ENCODE data around the gene MAPK12.

MAPK12 gene

DNA sequence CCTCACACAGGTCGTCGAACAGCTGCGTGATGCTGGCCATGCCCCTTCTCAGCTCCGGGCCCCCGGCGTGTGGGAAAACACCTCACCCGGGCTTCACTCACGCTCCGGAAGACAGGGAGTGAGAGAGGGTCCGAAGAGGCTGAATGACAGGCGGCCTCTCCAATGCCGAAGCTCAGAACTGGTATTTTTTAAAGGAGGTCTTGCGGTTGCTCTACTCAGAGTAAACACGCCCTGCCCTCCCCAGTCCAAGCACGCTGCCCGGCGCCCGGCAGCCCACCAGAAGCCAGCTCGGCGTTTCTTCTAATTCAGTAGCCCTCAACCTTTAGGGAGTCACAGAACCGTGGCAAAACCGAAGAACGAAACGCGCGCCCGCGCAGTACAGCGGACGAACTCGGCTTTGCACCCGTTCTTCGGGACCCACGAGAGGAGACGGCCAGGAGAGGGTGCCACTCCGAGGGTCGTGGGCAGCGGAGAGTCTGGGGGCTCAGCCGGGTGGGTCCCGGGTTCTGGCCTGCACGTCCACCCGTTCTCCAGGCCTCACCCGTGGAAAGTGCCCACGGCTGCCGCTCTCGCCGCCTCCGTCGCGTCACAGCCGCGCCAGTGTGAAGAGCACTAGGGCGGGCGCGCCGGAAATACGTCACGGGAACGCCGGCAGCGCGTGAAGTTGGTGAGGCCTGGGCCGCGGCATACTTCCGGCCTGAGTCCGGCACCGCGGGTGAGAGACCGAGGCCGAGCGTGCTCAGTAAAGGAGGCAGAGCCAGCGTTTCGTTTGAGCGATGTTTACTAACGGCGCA is 16.9 kb downstream of the MAPK12 start, which contains the start of gene TUBGCP6:
TSS of gene TUBGCP6 (minus strand) at position 604 of the 794 bp plus-strand sequence. CDS start at position 40, 564 bp downstream.
- Histone ChIP-seq H3K79me2 (peaks cover 19% of the 10 kb centered on the region), H3K4me3 (ENCODE audit: low read depth, low read length) (peak within 1 kb of the TSS; percentile 97), H3K36me3 (ENCODE audit: control insufficient read depth, insufficient read depth, low read length) (no peaks in the 10 kb centered on the region), H3K27ac (peak within 1 kb of the TSS; percentile 79), H3K27me3 (ENCODE audit: control insufficient read depth, insufficient read depth, low read length) (no peaks in the 10 kb centered on the region), H3K9me3 (ENCODE audit: control insufficient read depth, low read length) (no peaks in the 10 kb centered on the region), H3K9ac (peak within 1 kb of the TSS; percentile 43), H3K4me2 (ENCODE audit: low read length) (peak within 1 kb of the TSS; percentile 95), H2AFZ (peak within 1 kb of the TSS; percentile 89), H3K4me1 (peaks cover 2% of the 10 kb centered on the region)
- TF ChIP-seq, protein P1, sequence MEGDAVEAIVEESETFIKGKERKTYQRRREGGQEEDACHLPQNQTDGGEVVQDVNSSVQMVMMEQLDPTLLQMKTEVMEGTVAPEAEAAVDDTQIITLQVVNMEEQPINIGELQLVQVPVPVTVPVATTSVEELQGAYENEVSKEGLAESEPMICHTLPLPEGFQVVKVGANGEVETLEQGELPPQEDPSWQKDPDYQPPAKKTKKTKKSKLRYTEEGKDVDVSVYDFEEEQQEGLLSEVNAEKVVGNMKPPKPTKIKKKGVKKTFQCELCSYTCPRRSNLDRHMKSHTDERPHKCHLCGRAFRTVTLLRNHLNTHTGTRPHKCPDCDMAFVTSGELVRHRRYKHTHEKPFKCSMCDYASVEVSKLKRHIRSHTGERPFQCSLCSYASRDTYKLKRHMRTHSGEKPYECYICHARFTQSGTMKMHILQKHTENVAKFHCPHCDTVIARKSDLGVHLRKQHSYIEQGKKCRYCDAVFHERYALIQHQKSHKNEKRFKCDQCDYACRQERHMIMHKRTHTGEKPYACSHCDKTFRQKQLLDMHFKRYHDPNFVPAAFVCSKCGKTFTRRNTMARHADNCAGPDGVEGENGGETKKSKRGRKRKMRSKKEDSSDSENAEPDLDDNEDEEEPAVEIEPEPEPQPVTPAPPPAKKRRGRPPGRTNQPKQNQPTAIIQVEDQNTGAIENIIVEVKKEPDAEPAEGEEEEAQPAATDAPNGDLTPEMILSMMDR (IDR thresholded peaks at IDR 0.05): no peak

DNA sequence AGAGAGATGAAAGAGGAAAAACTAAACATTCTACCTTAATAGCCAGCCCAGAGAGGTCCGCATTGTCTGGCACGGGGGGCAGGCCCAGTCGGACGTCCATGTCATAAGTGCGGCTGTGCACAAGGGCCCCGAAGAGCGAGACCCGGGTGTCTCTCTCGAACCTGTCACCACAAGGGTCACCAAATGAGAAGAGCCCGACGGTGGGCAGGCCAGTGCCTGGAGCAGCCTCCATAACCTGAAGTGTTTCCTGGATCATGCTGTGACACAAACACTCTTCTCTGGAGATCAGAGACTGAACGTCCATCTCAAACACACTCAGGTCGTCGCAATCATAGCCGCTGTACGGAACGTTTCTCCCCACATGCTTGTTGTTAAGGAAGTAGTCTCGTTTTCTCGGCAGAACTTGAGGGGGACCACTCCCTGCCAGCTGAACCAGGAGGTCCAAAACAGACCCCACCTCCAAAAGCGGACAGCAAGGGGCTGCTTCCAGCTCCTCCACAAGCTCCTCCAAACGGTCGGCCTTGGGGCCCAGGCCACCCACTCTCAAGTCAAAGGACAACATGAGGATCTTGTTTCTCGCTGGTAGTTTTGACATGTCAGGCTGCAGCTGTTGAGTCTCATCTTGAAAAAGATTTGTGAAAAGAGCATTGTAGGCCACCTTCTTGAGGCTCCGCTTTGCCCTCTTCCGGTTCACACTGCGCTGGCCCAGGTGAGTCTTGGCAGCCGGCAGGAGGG is 17.6 kb downstream of the MAPK12 start:
- no peaks in the 10 kb centered on the region for H3K27me3 ChIP-seq (ENCODE audit: control insufficient read depth, insufficient read depth, low read length)
- H3K27ac ChIP-seq: no peak overlapping the region
- peaks cover 24% of the 10 kb centered on the region for H3K79me2 ChIP-seq
- no peaks in the 10 kb centered on the region for H3K36me3 ChIP-seq (ENCODE audit: control insufficient read depth, insufficient read depth, low read length)
- H3K4me2 ChIP-seq (ENCODE audit: low read length): peak overlapping the region; percentile 95
- TF ChIP-seq, protein P1 (IDR thresholded peaks at IDR 0.05): no peak
- peak overlapping the region; percentile 28 for H3K9ac ChIP-seq
- H3K9me3 ChIP-seq (ENCODE audit: control insufficient read depth, low read length): no peaks in the 10 kb centered on the region
- H3K4me1 ChIP-seq: peaks cover 2% of the 10 kb centered on the region
- H2AFZ ChIP-seq: peak overlapping the region; percentile 89
- H3K4me3 ChIP-seq (ENCODE audit: low read depth, low read length): peak overlapping the region; percentile 97

DNA sequence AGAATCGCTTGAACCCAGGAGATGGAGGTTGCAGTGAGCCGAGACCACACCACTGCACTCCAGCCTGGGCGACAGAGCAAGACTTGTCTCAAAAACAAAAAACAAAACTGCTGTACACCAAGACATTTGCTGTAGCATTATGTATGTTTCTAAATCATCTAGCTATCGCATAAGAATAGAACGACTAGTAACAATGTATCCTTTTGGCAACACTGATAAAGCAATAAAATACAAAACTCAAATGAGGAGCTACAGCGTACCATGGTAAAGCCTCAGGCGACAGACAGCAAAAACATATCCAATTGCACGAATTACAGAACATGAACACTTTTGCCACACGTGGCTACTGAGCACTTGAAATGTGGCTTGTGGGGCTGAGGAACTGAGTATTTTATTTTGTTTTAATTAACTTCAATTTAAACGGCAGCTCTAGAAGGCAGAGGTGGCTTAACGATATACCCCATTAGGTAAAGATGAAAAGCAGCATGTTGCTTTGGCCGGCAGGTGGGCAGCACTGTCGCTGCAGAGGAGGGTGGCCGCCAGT is 19.0 kb downstream of the MAPK12 start:
- Histone ChIP-seq H3K4me1 (peaks cover 2% of the 10 kb centered on the region), H3K9ac (no peak overlapping the region)

DNA sequence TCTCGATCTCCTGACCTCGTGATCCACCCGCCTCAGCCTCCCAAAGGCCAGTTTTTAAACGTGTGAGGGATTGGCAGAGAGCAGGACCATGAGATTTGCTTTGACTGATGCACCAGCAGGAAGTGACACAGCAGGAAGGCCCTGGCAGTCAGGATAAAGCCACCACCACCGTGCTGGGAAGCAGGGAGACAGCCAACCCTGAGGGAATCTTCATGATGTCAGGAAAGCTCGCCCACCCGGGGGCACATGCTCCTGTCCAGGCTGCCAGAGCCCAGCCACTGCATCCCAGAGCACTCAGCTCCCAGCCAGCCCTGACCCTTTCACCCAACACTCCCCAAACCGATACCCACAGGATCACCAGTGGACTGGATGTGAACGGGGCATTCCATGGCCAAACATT is 22.7 kb downstream of the MAPK12 start:
- Histone ChIP-seq H3K4me3 (ENCODE audit: low read depth, low read length) (no peak overlapping the region), H3K9ac (no peak overlapping the region), H3K4me1 (peaks cover 1% of the 10 kb centered on the region), H3K36me3 (ENCODE audit: control insufficient read depth, insufficient read depth, low read length) (no peaks in the 10 kb centered on the region), H3K9me3 (ENCODE audit: control insufficient read depth, low read length) (no peaks in the 10 kb centered on the region), H3K27me3 (ENCODE audit: control insufficient read depth, insufficient read depth, low read length) (no peaks in the 10 kb centered on the region), H3K27ac (no peak overlapping the region), H2AFZ (no peak overlapping the region), H3K4me2 (ENCODE audit: low read length) (no peak overlapping the region), H3K79me2 (peaks cover 31% of the 10 kb centered on the region)
- TF ChIP-seq, protein P1 (IDR thresholded peaks at IDR 0.05): no peak

More for the DNA sequence above, 19.0 kb downstream of the MAPK12 start:
- Histone ChIP-seq H3K4me3 (ENCODE audit: low read depth, low read length) (no peak overlapping the region), H2AFZ (no peak overlapping the region), H3K4me2 (ENCODE audit: low read length) (no peak overlapping the region), H3K9me3 (ENCODE audit: control insufficient read depth, low read length) (no peaks in the 10 kb centered on the region), H3K36me3 (ENCODE audit: control insufficient read depth, insufficient read depth, low read length) (no peaks in the 10 kb centered on the region), H3K27ac (no peak overlapping the region), H3K27me3 (ENCODE audit: control insufficient read depth, insufficient read depth, low read length) (no peaks in the 10 kb centered on the region), H3K79me2 (peaks cover 27% of the 10 kb centered on the region)
- TF ChIP-seq, protein P1 (IDR thresholded peaks at IDR 0.05): no peak
